Hematopoietic multipotent progenitor cell treated with erythropoietin and hydrocortisone succinate and interleukin-3 and kit ligand, for 4 days (in vitro differentiated cells): Measurements from ENCODE around the gene GABBR1.

Experiments
- DNase-seq: peaks from one replicate; pipeline ENCODE4 v3.0.0-alpha.2; 2015

The GABBR1 gene

GRCh38 chr6:29524044-29524443, 108.9 kb downstream of the GABBR1 start:
- DNase-seq: no peak

GRCh38 chr6:29522227-29522626, 110.8 kb downstream of the GABBR1 start:
- DNase-seq: peak; percentile 75

GRCh38 chr6:29521006-29521680, 111.8 kb downstream of the GABBR1 start:
- no peak for DNase-seq

- DNase-seq: no peak
Measured at GRCh38 chr6:29520232-29520631, 112.8 kb downstream of the GABBR1 start.

GRCh38 chr6:29519291-29520010, 113.5 kb downstream of the GABBR1 start:
- no peak for DNase-seq

- no peak for DNase-seq
Measured at GRCh38 chr6:29517728-29518440, 115.1 kb downstream of the GABBR1 start.

- DNase-seq: no peak
Measured at GRCh38 chr6:29517245-29517644, 115.7 kb downstream of the GABBR1 start.

GRCh38 chr6:29516108-29516507, 116.9 kb downstream of the GABBR1 start:
- peak; percentile 81 for DNase-seq

GRCh38 chr6:29510746-29511300, 122.2 kb downstream of the GABBR1 start:
- peak; percentile 22 for DNase-seq

- peak; percentile 66 for DNase-seq
Measured at GRCh38 chr6:29510202-29510601, 122.8 kb downstream of the GABBR1 start.
